H9 (cell line): ENCODE measurements around the gene FAM170B. TPM values are rescaled to one million over a fixed set of nuclear protein-coding genes. Genes with fewer than 3 reads are reported as not detected.

Experiments used
- DNase-seq: peaks from one replicate; pipeline ENCODE4 v3.0.0-alpha.2; 2017
- H2AFZ ChIP-seq: one replicate; pipeline ENCODE4 v1.6.1; 2013; ENCODE audit warnings: mild to moderate bottlenecking, low read length, control low read depth, moderate library complexity
- H2AK5ac ChIP-seq: 2 replicates; pipeline ENCODE4 v1.6.1; 2013; ENCODE audit warnings: low read length, control low read depth, mixed read lengths; ENCODE audit not compliant: insufficient read length
- H2BK120ac ChIP-seq: one replicate; pipeline ENCODE4 v1.6.1; 2013; ENCODE audit warnings: low read depth, mild to moderate bottlenecking, low read length, control low read depth, inconsistent platforms; ENCODE audit not compliant: poor library complexity, severe bottlenecking
- H2BK12ac ChIP-seq: 2 replicates; pipeline ENCODE4 v1.6.1; 2013; ENCODE audit warnings: low read length, control low read depth, mixed read lengths, low read depth; ENCODE audit not compliant: insufficient read length
- H2BK15ac ChIP-seq: 2 replicates; pipeline ENCODE4 v1.6.1; 2013; ENCODE audit warnings: low read depth, low read length, control low read depth
- H2BK20ac ChIP-seq: one replicate; pipeline ENCODE4 v1.6.1; 2013; ENCODE audit warnings: low read depth, mild to moderate bottlenecking, low read length, control low read depth, inconsistent platforms; ENCODE audit not compliant: poor library complexity, severe bottlenecking
- H2BK5ac ChIP-seq: 2 replicates; pipeline ENCODE4 v1.6.1; 2013; ENCODE audit warnings: low read length, control low read depth, mixed read lengths; ENCODE audit not compliant: insufficient read length
- H3K14ac ChIP-seq: 2 replicates; pipeline ENCODE4 v1.6.1; 2013; ENCODE audit warnings: low read length, control low read depth; ENCODE audit not compliant: insufficient read depth
- H3K18ac ChIP-seq: 2 replicates; pipeline ENCODE4 v1.6.1; 2013; ENCODE audit warnings: low read depth, mild to moderate bottlenecking, mixed read lengths, low read length, control low read depth; ENCODE audit not compliant: insufficient read length
- H3K23ac ChIP-seq: 2 replicates; pipeline ENCODE4 v1.6.1; 2013; ENCODE audit warnings: low read length, control low read depth, mixed read lengths, low read depth; ENCODE audit not compliant: insufficient read length
- H3K23me2 ChIP-seq: 2 replicates; pipeline ENCODE4 v1.6.1; 2013; ENCODE audit warnings: low read depth, mild to moderate bottlenecking, mixed read lengths, low read length, control low read depth; ENCODE audit not compliant: insufficient read length, poor library complexity, severe bottlenecking
- H3K27ac ChIP-seq: 2 replicates; pipeline ENCODE4 v1.5.1; 2013; ENCODE audit warnings: low read length, control low read depth, mixed read lengths, low read depth; ENCODE audit not compliant: insufficient read length
- H3K27me3 ChIP-seq: 2 replicates; pipeline ENCODE4 v1.6.1; 2013; ENCODE audit warnings: low read length, control low read depth, inconsistent platforms; ENCODE audit not compliant: insufficient read depth
- H3K4ac ChIP-seq: 2 replicates; pipeline ENCODE4 v1.6.1; 2013; ENCODE audit warnings: low read depth, mild to moderate bottlenecking, control low read depth, inconsistent platforms, low read length, moderate library complexity
- H3K4me1 ChIP-seq: 2 replicates; pipeline ENCODE4 v1.6.1; 2013; ENCODE audit warnings: low read length, control low read depth, inconsistent platforms; ENCODE audit not compliant: insufficient read depth
- H3K4me2 ChIP-seq: 2 replicates; pipeline ENCODE4 v1.6.1; 2013; ENCODE audit warnings: low read length, control low read depth, mixed read lengths; ENCODE audit not compliant: insufficient read length, insufficient read depth
- H3K56ac ChIP-seq: 2 replicates; pipeline ENCODE4 v1.6.1; 2013; ENCODE audit warnings: low read depth, mild to moderate bottlenecking, mixed read lengths, low read length, control low read depth; ENCODE audit not compliant: insufficient read length
- H3K79me1 ChIP-seq: 2 replicates; pipeline ENCODE4 v1.6.1; 2013; ENCODE audit warnings: low read depth, mild to moderate bottlenecking, moderate library complexity, low read length, control low read depth, inconsistent platforms; ENCODE audit not compliant: insufficient read depth, poor library complexity, severe bottlenecking
- H3K79me2 ChIP-seq: 2 replicates; pipeline ENCODE4 v1.6.1; 2013; ENCODE audit warnings: low read length, control low read depth, inconsistent platforms; ENCODE audit not compliant: insufficient read depth
- H3K9ac ChIP-seq: 2 replicates; pipeline ENCODE4 v1.6.1; 2013; ENCODE audit warnings: low read length, control low read depth, mixed read lengths; ENCODE audit not compliant: insufficient read length; ENCODE audit errors: extremely low read depth
- H3K9me3 ChIP-seq: one replicate; pipeline ENCODE4 v1.6.1; 2013; ENCODE audit warnings: low read depth, low read length, inconsistent platforms; ENCODE audit not compliant: control insufficient read depth
- H3T11ph ChIP-seq: one replicate; pipeline ENCODE4 v1.6.1; 2013; ENCODE audit warnings: mild to moderate bottlenecking, low read length, control low read depth, inconsistent platforms
- H4K20me1 ChIP-seq: one replicate; pipeline ENCODE4 v1.6.1; 2013; ENCODE audit not compliant: control insufficient read depth, insufficient read length, insufficient read depth
- H4K5ac ChIP-seq: 2 replicates; pipeline ENCODE4 v1.6.1; 2013; ENCODE audit warnings: low read depth, mild to moderate bottlenecking, mixed read lengths, low read length, control low read depth; ENCODE audit not compliant: insufficient read length
- H4K8ac ChIP-seq: replicated peaks from 2 replicates; pipeline ENCODE4 v1.6.1; 2013; ENCODE audit warnings: low read length, control low read depth, mixed read lengths, low read depth; ENCODE audit not compliant: insufficient read length
- H4K91ac ChIP-seq: 2 replicates; pipeline ENCODE4 v1.6.1; 2013; ENCODE audit warnings: low read depth, mild to moderate bottlenecking, moderate library complexity, mixed read lengths, low read length, control low read depth; ENCODE audit not compliant: insufficient read length
- H3K27ac Mint-ChIP-seq, 3 experiments: 2 replicates in 2 of 3; 3 replicates in 1 of 3; pipeline ENCODE4 v1.8.0; 2020 to 2021; ENCODE audit warnings: mixed read lengths in 3 of 3, mild to moderate bottlenecking in 1 of 3, moderate library complexity in 1 of 3
- H3K27me3 Mint-ChIP-seq: 2 replicates; pipeline ENCODE4 v1.8.0; 2021; ENCODE audit warnings: low read depth, mild to moderate bottlenecking, moderate library complexity, mixed read lengths
- H3K36me3 Mint-ChIP-seq, 3 experiments: 2 replicates in 2 of 3; 3 replicates in 1 of 3; pipeline ENCODE4 v1.8.0; 2020 to 2021; ENCODE audit warnings: low read depth in 3 of 3, mixed read lengths in 3 of 3; ENCODE audit not compliant: insufficient read depth in 1 of 3
- H3K4me1 Mint-ChIP-seq, 2 experiments: 2 replicates each; pipeline ENCODE4 v1.8.0; 2020; ENCODE audit warnings: mixed read lengths in 2 of 2
- H3K4me3 Mint-ChIP-seq, 2 experiments: 2 replicates in 1 of 2; 3 replicates in 1 of 2; pipeline ENCODE4 v1.8.0; 2020 to 2021; ENCODE audit warnings: mild to moderate bottlenecking in 2 of 2, mixed read lengths in 2 of 2, moderate library complexity in 1 of 2
- H3K9me3 Mint-ChIP-seq, 2 experiments: 2 replicates in 1 of 2; 3 replicates in 1 of 2; pipeline ENCODE4 v1.8.0; 2020; ENCODE audit warnings: mild to moderate bottlenecking in 2 of 2, mixed read lengths in 2 of 2, moderate library complexity in 1 of 2
- WGBS: extraction: QIAGEN DNeasy Blood & Tissue Kit; methylation state at CpG from one replicate; pipeline ENCODE4 v1.1.7; 2013; ENCODE audit warnings: missing lambda C conversion rate, low lambda C conversion rate, mixed read lengths; ENCODE audit not compliant: insufficient read length; ENCODE audit errors: extremely low coverage; 5-methylcytosine and 5-hydroxymethylcytosine counted together
- total RNA-seq: library from RNA; stranded (reverse); gene quantifications from 2 replicates; pipeline ENCODE4 v1.2.1, GENCODE V29; 2021
- TF ChIP-seq, protein P1 (sequence below): fragments of 200-600 bp; sonication (generic); conservative IDR thresholded peaks from 3 replicates; pipeline ENCODE4 v1.8.0; 2021; ENCODE audit warnings: antibody characterized with exemption, mild to moderate bottlenecking

Gene FAM170B
- total RNA-seq, 1 experiment from 2014 or later: not detected

- H3K79me2 ChIP-seq: no peaks in the 10 kb centered on the region
- no peak overlapping the region for H3K18ac ChIP-seq
- no peak overlapping the region for H4K5ac ChIP-seq
- no peak overlapping the region for H3T11ph ChIP-seq
- no peak overlapping the region for H2BK15ac ChIP-seq
- TF ChIP-seq, protein P1, sequence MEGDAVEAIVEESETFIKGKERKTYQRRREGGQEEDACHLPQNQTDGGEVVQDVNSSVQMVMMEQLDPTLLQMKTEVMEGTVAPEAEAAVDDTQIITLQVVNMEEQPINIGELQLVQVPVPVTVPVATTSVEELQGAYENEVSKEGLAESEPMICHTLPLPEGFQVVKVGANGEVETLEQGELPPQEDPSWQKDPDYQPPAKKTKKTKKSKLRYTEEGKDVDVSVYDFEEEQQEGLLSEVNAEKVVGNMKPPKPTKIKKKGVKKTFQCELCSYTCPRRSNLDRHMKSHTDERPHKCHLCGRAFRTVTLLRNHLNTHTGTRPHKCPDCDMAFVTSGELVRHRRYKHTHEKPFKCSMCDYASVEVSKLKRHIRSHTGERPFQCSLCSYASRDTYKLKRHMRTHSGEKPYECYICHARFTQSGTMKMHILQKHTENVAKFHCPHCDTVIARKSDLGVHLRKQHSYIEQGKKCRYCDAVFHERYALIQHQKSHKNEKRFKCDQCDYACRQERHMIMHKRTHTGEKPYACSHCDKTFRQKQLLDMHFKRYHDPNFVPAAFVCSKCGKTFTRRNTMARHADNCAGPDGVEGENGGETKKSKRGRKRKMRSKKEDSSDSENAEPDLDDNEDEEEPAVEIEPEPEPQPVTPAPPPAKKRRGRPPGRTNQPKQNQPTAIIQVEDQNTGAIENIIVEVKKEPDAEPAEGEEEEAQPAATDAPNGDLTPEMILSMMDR: peak; percentile 60; the same call in 2 of the 3 replicates
- H4K8ac ChIP-seq: no peak overlapping the region
- WGBS: no CpG with 5 or more reads among the region's 8 CpGs
- no peak overlapping the region for H3K4ac ChIP-seq
- no peak overlapping the region for H3K56ac ChIP-seq
- H2BK12ac ChIP-seq: no peak overlapping the region
- no peak overlapping the region for H2BK120ac ChIP-seq
- no peaks in the 10 kb centered on the region for H3K79me1 ChIP-seq
- no peak overlapping the region for H2AK5ac ChIP-seq
- H3K9me3 ChIP-seq: no peaks in the 10 kb centered on the region
- no peak overlapping the region for H3K4me3 Mint-ChIP-seq
- H2BK20ac ChIP-seq: no peak overlapping the region
- no peak overlapping the region for H3K9ac ChIP-seq
- no peak overlapping the region for H3K27ac Mint-ChIP-seq
- H2BK5ac ChIP-seq: no peak overlapping the region
- no peak overlapping the region for H3K27ac ChIP-seq
- no peak overlapping the region for H4K91ac ChIP-seq
- H3K4me1 ChIP-seq: no peaks in the 10 kb centered on the region; the same call in 1 of the 2 replicates
- H4K20me1 ChIP-seq: no peaks in the 10 kb centered on the region
- no peak overlapping the region for H3K4me2 ChIP-seq
- peak; percentile 42 for DNase-seq
- peaks cover 7% of the 10 kb centered on the region; the same call in 1 of the 2 replicates for H3K27me3 Mint-ChIP-seq
- peaks cover 0 to 6% of the 10 kb centered on the region in 2 experiments; a peak in 1 of 5 replicates for H3K9me3 Mint-ChIP-seq
- no peak overlapping the region for H3K14ac ChIP-seq
- no peaks in the 10 kb centered on the region for H3K27me3 ChIP-seq
- peaks cover 0 to 9% (median 1%) of the 10 kb centered on the region in 3 experiments; a peak in 3 of 7 replicates for H3K36me3 Mint-ChIP-seq
- no peaks in the 10 kb centered on the region for H3K23me2 ChIP-seq
- no peak overlapping the region for H3K23ac ChIP-seq
- H2AFZ ChIP-seq: no peak overlapping the region
- H3K4me1 Mint-ChIP-seq: peaks cover 29 to 38% of the 10 kb centered on the region in 2 experiments
These were observed 27.7 kb upstream of the FAM170B start for GRCh38 chr10:49161411-49161997.
